Left renal pelvis (tissue), 4 donors: ENCODE measurements around the gene DPY30. TPM values are rescaled to one million over a fixed set of nuclear protein-coding genes. Genes with fewer than 3 reads are reported as not detected.
A peak's percentile ranks its signal among the peaks of the same experiment; 100 is the strongest.
"Not testable (repeated sequence)": the region's sequence is repeated elsewhere in the genome, so short reads cannot be mapped to it uniquely, and the experiment has no call there.

ENCODE experiments used
- DNase-seq, 4 donors: peaks; one replicate each; pipeline ENCODE4 v3.0.0-alpha.2; 2013; ENCODE audit warnings: low read depth in 4 of 4, low spot score in 3 of 4
- polyA plus RNA-seq, 4 donors: library from polyadenylated mRNA; unstranded; fragments of 120-200 nt; gene quantifications; one replicate each; pipeline ENCODE4 v1.2.1, GENCODE V29; 2013; ENCODE audit not compliant: insufficient read length in 4 of 4

DPY30 gene
- 100 to 1,000 TPM in 2 of 4 donors, 10 to 100 TPM in 2; 64.2 to 119 (median 102) TPM for polyA plus RNA-seq

DNA sequence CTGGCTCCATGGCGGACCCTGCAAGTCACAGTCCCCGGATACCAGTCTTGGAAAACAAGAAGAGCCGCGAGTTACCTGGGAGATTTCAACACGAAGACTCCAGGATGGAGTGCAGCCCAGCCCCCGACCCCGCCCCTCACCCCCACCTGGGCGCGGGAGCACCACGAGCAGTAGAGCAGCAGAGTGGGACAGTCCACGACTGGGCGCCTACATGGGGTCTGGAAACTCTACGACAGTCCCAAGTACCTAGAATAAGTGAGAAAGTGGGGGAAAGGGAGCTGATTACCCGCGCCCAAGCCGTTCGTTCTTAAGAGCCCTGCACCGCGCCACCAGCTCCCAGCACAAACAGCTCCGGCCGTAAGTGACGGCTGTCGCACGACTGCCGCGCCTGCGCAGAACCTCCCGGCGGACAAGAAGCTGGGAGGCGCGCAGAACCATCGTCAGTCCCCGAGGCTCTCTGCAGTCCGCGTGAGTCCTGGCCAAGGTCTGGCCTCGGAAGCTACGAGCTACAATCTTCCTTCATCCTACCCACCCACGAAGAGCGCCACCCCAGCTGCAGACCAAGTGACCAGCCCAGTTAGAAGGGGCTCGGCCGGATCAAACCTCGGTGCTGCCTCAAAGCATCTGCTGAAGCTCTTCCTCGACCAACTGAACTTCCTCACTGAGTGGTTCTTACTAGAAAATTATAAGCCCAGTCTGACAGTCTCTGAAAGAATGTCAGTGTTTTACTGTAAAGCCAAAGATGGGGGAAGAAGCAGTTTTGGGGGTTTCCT, at the start of gene DPY30:
Gene DPY30 (minus strand): TSS at position 359 of the 773 bp plus-strand sequence. CDS start 349 bp downstream, at position 10.
- peak; percentile 81 to 89 (median 86) for DNase-seq

- no peak for DNase-seq
Observed at GRCh38 chr2:32074134-32074506, 34.5 kb upstream of the DPY30 start.

DNA sequence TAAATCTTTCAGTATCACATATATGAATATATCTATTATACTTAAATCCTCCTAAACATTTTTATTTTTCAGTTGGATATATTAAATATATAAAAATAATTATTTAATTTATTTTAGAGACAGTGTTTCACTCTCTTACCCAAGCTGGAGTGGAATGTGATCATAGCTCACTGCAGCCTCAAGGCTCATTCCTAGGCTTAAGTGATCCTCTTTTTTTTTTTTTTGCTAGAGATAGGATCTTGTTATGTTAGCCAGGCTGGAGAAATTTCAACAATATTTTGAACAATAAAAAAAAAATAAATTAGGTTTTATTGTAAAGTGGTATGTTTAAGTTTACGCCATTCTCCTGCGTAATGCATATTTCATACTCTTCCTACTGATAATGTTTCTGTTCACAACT, 27.9 kb upstream of the DPY30 start:
- DNase-seq = no peak

DNA sequence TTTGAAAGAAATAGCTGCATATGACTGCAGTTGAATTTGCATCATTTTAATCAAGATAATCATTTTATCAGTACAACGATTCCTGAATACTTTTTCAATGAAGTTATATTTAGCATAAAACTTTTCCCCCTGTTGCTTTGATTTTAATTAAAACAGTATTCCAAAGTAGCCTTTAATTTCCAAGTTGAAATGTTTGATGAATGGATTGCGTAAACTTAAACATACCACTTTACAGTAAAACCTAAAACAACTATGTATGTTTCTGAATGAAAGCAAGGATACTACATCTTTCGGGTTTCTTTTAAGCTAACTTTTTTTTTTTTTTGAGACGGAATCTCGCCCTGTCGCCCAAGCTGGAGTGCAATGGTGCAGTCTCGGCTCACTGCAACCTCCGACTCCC, 25.1 kb upstream of the DPY30 start:
- no peak for DNase-seq

- no peak for DNase-seq
Observed at GRCh38 chr2:32064021-32064601, 24.5 kb upstream of the DPY30 start.

- peak; percentile 90 to 97 (median 96) for DNase-seq
Observed at GRCh38 chr2:32063310-32064020, 23.9 kb upstream of the DPY30 start, which contains the start of gene SPAST. TSS of gene SPAST (plus strand) at chr2:32063556. CDS start at chr2:32063832, 276 bp downstream.

- DNase-seq = peak in 2 of 4 donors; percentile 12 to 22
Observed at GRCh38 chr2:32061973-32062861, 22.6 kb upstream of the DPY30 start.

GRCh38 chr2:32061430-32061829, 21.8 kb upstream of the DPY30 start:
- no peak for DNase-seq

DNA sequence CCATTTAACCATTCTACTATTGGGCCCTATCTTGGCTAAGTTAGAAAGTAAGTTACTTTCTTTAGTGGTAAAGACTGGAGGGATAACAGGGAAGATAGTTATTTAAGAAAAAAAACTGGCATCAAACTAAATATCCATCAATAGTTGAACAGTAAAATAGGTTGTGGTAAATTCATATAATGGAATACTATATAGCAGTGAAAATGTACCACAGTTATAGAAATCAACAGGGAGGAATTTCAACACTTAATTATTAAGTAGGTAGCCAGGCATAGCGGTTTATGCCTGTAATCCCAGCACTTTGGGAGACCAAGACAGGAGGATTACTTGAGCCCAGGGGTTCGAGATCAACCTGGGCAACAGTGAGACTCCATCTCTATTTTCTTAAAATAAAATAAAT, 20.7 kb upstream of the DPY30 start:
- DNase-seq = no peak

DNA sequence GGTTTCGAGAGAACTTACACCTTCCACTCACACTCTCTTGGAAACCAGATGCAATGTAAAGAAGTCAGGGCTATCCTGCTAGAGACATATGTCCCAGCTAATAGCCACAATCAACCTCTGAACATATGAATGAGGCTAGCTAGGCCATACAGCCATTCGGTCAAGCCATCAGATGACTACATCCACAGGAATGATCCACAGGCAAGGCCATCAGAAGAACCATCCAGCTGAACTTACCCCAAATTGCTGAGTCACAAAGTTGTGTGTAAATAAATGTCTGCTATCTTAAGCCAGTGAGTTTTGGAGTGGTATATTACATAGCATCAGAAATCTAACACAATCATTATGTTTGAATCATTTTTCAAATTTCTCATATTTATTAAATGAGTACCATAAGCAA, 18.5 kb upstream of the DPY30 start:
- DNase-seq = no peak

DNA sequence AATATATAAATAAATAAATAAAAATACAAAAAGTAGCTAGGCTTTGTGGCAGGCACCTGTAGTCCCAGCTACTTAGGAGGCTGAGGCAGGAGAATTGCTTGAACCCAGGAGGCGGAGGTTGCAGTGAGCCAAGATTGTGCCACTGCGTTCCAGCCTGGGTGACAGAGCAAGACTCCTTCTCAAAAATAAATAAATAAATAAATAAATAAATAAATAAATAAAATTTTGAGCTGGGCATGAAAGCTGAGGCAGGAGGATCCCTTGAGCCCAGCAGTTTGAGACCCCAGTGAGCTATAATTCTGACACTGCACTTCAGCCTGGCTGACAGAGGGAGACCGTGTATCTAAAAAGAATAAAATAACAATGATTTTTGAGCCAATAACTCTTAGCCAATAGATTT, 15.0 kb upstream of the DPY30 start:
- not testable (repeated sequence) for DNase-seq

- DNase-seq = no peak
Observed at GRCh38 chr2:32051836-32052439, 12.3 kb upstream of the DPY30 start.

GRCh38 chr2:32043561-32043960, 4.0 kb upstream of the DPY30 start:
- DNase-seq = no peak

- DNase-seq = not testable (repeated sequence)
Observed at GRCh38 chr2:32034198-32034887, 5.3 kb downstream of the DPY30 start.

- DNase-seq = not testable (repeated sequence)
Observed at GRCh38 chr2:32018789-32019482, 20.7 kb downstream of the DPY30 start.

DNA sequence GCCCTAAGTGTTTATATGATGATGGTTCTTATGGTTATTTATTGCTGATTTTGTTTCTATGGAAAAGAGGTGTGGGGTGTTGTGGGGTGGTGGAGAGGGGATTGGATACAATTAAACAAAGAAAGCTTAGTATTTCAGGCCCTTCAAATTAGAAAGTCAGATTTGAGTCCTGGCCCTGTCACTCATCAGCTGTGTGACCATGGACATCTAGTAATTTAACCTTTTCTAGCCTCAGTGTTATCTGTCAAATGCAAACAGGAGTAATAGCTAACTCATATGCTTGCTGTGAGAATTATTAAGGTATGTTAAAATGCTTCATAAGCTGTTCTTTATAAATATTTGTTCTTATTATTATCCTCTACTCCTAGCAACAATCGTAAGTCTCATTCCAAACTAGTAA, 26.7 kb downstream of the DPY30 start:
- DNase-seq = no peak

DNA sequence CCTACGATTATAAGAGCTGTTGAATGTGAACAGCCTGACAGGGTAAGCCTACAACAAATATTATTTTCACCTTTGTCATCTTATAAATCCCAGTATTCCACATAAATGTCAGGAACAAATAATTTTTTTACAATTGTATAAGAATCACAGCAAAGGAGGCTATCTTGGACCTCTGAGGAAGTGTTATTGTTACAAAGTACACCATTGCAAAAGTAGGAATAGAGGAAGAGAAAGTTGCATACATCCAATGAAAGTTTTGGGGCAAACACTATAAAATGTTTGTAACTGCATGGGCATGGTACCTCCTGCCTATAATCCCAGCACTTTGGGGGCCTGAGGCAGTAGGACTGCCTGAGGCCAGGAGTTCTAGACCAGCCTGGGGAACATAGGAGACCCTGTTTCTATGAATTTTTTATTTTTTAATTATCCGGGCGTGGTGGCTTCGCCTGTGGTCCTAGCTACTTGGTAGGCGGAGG, 28.1 kb downstream of the DPY30 start:
- no peak for DNase-seq

- DNase-seq = peak; percentile 87 to 91 (median 89)
Observed at GRCh38 chr2:32010670-32011484, 28.7 kb downstream of the DPY30 start, which contains the start of gene MEMO1. TSS of gene MEMO1 (minus strand) at chr2:32011008. CDS start at chr2:32010247, 761 bp downstream.
